K562 (cell line): ENCODE measurements around the gene PODN.

Experiments used
- ARID4B ChIP-seq: sonication (generic); formaldehyde crosslinking; IDR thresholded peaks from 2 replicates; pipeline ENCODE4 v1.8.0; 2022; ENCODE audit warnings: mild to moderate bottlenecking, missing genetic modification reagents
- BACH1 ChIP-seq: fragments of 200-800 bp; sonication (Bioruptor generic); IDR thresholded peaks from 2 replicates; pipeline ENCODE4 v1.6.1; 2016; ENCODE audit warnings: missing genetic modification characterization, missing compliant biosample characterization
- CBX8 ChIP-seq: fragments of 200-600 bp; sonication (generic); IDR thresholded peaks from 2 replicates; pipeline ENCODE4 v1.6.1; 2012; ENCODE audit warnings: borderline replicate concordance, mixed run types, low read depth, mild to moderate bottlenecking, moderate library complexity, mixed read lengths, low read length, control low read depth, inconsistent platforms; ENCODE audit not compliant: poor library complexity, severe bottlenecking; ENCODE audit errors: extremely low read depth
- CTCF ChIP-seq, 3 experiments: IDR thresholded peaks in 2 of 3; conservative IDR thresholded peaks in 1 of 3; 2 replicates each; pipeline ENCODE4 v1.5.1; 2011 to 2012; ENCODE audit warnings: low read length in 3 of 3, mild to moderate bottlenecking in 3 of 3, control low read depth in 2 of 3, improper control_type of control experiment in 1 of 3, inconsistent platforms in 1 of 3, low read depth in 1 of 3, mixed read lengths in 1 of 3, moderate library complexity in 1 of 3; ENCODE audit not compliant: insufficient read depth in 2 of 3
- EZH2 ChIP-seq: IDR thresholded peaks from 2 replicates; pipeline ENCODE4 v1.6.1; 2012; ENCODE audit warnings: low read depth, mild to moderate bottlenecking, inconsistent platforms, low read length, borderline replicate concordance
- HNRNPLL ChIP-seq: fragments of 200-400 bp; formaldehyde crosslinking; IDR thresholded peaks from 2 replicates; pipeline ENCODE4 v1.6.1; 2017; ENCODE audit warnings: low read length, low read depth, mild to moderate bottlenecking; ENCODE audit not compliant: poor library complexity, severe bottlenecking
- JUN ChIP-seq, 2 experiments: sonication (generic) in 1 of 2; formaldehyde crosslinking in 1 of 2; IDR thresholded peaks; 2 replicates each; pipeline versions ENCODE4 v1.6.1 to v1.8.0; 2012 to 2022; ENCODE audit warnings: borderline replicate concordance in 2 of 2, mild to moderate bottlenecking in 2 of 2, improper control_type of control experiment in 1 of 2, low read depth in 1 of 2, low read length in 1 of 2, missing genetic modification reagents in 1 of 2
- POLR2AphosphoS5 ChIP-seq: IDR thresholded peaks from 2 replicates; pipeline ENCODE4 v1.6.1; 2011; ENCODE audit warnings: mild to moderate bottlenecking, low read depth, low read length, moderate library complexity; ENCODE audit not compliant: control insufficient read depth, insufficient read depth
- RCOR1 ChIP-seq, 2 experiments: IDR thresholded peaks; 2 replicates each; pipeline ENCODE4 v1.6.1; 2012; ENCODE audit warnings: low read depth in 2 of 2, low read length in 2 of 2, borderline replicate concordance in 1 of 2, improper control_type of control experiment in 1 of 2
- USF2 ChIP-seq: sonication (generic); formaldehyde crosslinking; IDR thresholded peaks from 2 replicates; pipeline ENCODE4 v1.5.0; 2020; ENCODE audit warnings: missing genetic modification reagents
- ZFP1 ChIP-seq: fragments of 450-650 bp; formaldehyde crosslinking; IDR thresholded peaks from 2 replicates; pipeline ENCODE4 v1.4.0; 2020; ENCODE audit warnings: mild to moderate bottlenecking, mixed read lengths
- ZNF274 ChIP-seq: IDR thresholded peaks from 2 replicates; pipeline ENCODE4 v1.6.1; 2011; ENCODE audit warnings: low read depth, mild to moderate bottlenecking, low read length, moderate library complexity, borderline replicate concordance
- ZNF639 ChIP-seq, 2 experiments: fragments of 200-800 bp in 1 of 2; sonication (Bioruptor generic) in 1 of 2; sonication (generic) in 1 of 2; formaldehyde crosslinking in 1 of 2; IDR thresholded peaks in 1 of 2; conservative IDR thresholded peaks in 1 of 2; 2 replicates each; pipeline versions ENCODE4 v1.5.0 to v1.6.1; 2016 to 2020; ENCODE audit warnings: missing compliant biosample characterization in 1 of 2, missing genetic modification characterization in 1 of 2, missing genetic modification reagents in 1 of 2
- TF ChIP-seq, protein P1 (sequence below): fragments of 250-450 bp; sonication (Bioruptor Pico); IDR thresholded peaks from 2 replicates; pipeline ENCODE4 v1.4.0; 2020; ENCODE audit warnings: mild to moderate bottlenecking

- TF ChIP-seq EZH2, result no peak
- TF ChIP-seq ZFP1 (CRISPR knock-in tag), result no peak
- TF ChIP-seq POLR2AphosphoS5, result no peak
- TF ChIP-seq ZNF639 (CRISPR knock-in tag; conservative IDR thresholded peaks at IDR 0.05 in 1 of 2, IDR thresholded peaks at IDR 0.05 in 1 of 2), result no peak
- TF ChIP-seq USF2 (CRISPR knock-in tag), result no peak
- TF ChIP-seq, protein P1, sequence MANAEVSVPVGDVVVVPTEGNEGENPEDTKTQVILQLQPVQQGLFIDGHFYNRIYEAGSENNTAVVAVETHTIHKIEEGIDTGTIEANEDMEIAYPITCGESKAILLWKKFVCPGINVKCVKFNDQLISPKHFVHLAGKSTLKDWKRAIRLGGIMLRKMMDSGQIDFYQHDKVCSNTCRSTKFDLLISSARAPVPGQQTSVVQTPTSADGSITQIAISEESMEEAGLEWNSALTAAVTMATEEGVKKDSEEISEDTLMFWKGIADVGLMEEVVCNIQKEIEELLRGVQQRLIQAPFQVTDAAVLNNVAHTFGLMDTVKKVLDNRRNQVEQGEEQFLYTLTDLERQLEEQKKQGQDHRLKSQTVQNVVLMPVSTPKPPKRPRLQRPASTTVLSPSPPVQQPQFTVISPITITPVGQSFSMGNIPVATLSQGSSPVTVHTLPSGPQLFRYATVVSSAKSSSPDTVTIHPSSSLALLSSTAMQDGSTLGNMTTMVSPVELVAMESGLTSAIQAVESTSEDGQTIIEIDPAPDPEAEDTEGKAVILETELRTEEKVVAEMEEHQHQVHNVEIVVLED (CRISPR knock-in tag), result no peak
- TF ChIP-seq CTCF (IDR thresholded peaks at IDR 0.05 in 2 of 3, conservative IDR thresholded peaks at IDR 0.05 in 1 of 3; ENCODE audit: insufficient read depth in 2 of 3, low read depth in 1 of 3, low read length in 3 of 3), result no peak
- TF ChIP-seq RCOR1 (IDR thresholded peaks at IDR 0.05; ENCODE audit: borderline replicate concordance in 1 of 2, low read depth in 2 of 2, low read length in 2 of 2), result no peak
- no peak for TF ChIP-seq CBX8
- no peak for TF ChIP-seq ARID4B (CRISPR knock-in tag)
- TF ChIP-seq BACH1 (tag), result no peak
- no peak for TF ChIP-seq HNRNPLL
- TF ChIP-seq JUN (IDR thresholded peaks at IDR 0.05; ENCODE audit: borderline replicate concordance, low read depth, low read length), result no peak
- no peak for TF ChIP-seq JUN (CRISPR knock-in tag; IDR thresholded peaks at IDR 0.05; ENCODE audit: borderline replicate concordance)
- no peak for TF ChIP-seq ZNF274
Measured at GRCh38 chr1:53107090-53107489, 45.1 kb downstream of the PODN start.
